Esophagus muscularis mucosa (tissue), 4 donors: ENCODE data around the gene REPS2. TPM values are rescaled to one million over a fixed set of nuclear protein-coding genes. Genes with fewer than 3 reads are reported as not detected.

Source experiments
- DNase-seq: peaks from one replicate; pipeline ENCODE4 v3.0.0-alpha.2; 2017; ENCODE audit errors: extremely low spot score
- H3K27ac ChIP-seq, 4 donors: fragments of 200-600 bp; sonication (generic); replicated peaks in 1 of 4; 1 replicate in 3 of 4; 2 replicates in 1 of 4; pipeline ENCODE4 v1.5.1; 2016 to 2019; ENCODE audit warnings: mild to moderate bottlenecking in 1 of 4
- H3K27me3 ChIP-seq, 4 donors: fragments of 200-600 bp; sonication (generic); one replicate each; pipeline versions ENCODE4 v1.5.1 to v1.6.0; 2016 to 2019
- H3K36me3 ChIP-seq, 4 donors: fragments of 200-600 bp; sonication (generic); one replicate each; pipeline ENCODE4 v1.5.1; 2016 to 2019
- H3K4me1 ChIP-seq, 4 donors: fragments of 200-600 bp; sonication (generic); one replicate each; pipeline ENCODE4 v1.5.1; 2016 to 2019
- H3K4me3 ChIP-seq, 4 donors: fragments of 200-600 bp; sonication (generic); 1 replicate in 2 of 4; 2 replicates in 2 of 4; pipeline ENCODE4 v1.5.1; 2016 to 2019; ENCODE audit warnings: mild to moderate bottlenecking in 4 of 4, moderate library complexity in 1 of 4
- H3K9me3 ChIP-seq, 4 donors: fragments of 200-600 bp; sonication (generic); 1 replicate in 3 of 4; 2 replicates in 1 of 4; pipeline ENCODE4 v1.5.1; 2016 to 2019
- EP300 ChIP-seq: sonication (generic); formaldehyde crosslinking; IDR thresholded peaks from one replicate; pipeline ENCODE4 v1.6.1; 2017; ENCODE audit warnings: antibody characterized with exemption
- POLR2A ChIP-seq: fragments of 450-650 bp; IDR thresholded peaks from one replicate; pipeline ENCODE4 v1.6.1; 2017; ENCODE audit warnings: antibody characterized with exemption, moderate library complexity, mild to moderate bottlenecking, low read depth
- POLR2AphosphoS5 ChIP-seq, 2 donors: sonication (generic); formaldehyde crosslinking; IDR thresholded peaks; one replicate each; pipeline ENCODE4 v1.6.1; 2017; ENCODE audit warnings: antibody characterized with exemption in 2 of 2
- WGBS: methylation state at CpG from one replicate; pipeline ENCODE4 v1.1.5; 2018; 5-methylcytosine and 5-hydroxymethylcytosine counted together
- intact Hi-C: fragments of 100-400 bp; cut with DNase I; formaldehyde crosslinking; loops from one replicate; pipeline ENCODE4 v1.15.1; 2023
- total RNA-seq, 4 donors: library from RNA; depleted of rRNA; stranded (reverse); fragments of >200 nt; gene quantifications; one replicate each; pipeline versions ENCODE4 v1.1.0 to v1.2.1, GENCODE V29; 2016
- TF ChIP-seq, protein P1 (sequence below), 3 experiments: fragments of 200-600 bp in 2 of 3; fragments of 450-650 bp in 1 of 3; sonication (generic) in 2 of 3; IDR thresholded peaks; one replicate each; pipeline ENCODE4 v1.5.1; 2017 to 2019; ENCODE audit warnings: antibody characterized with exemption in 3 of 3, mild to moderate bottlenecking in 2 of 3, moderate library complexity in 1 of 3

REPS2 gene
- total RNA-seq, 4 donors from 2014 or later: 26.4 to 49.0 (median 33.2) TPM

DNA sequence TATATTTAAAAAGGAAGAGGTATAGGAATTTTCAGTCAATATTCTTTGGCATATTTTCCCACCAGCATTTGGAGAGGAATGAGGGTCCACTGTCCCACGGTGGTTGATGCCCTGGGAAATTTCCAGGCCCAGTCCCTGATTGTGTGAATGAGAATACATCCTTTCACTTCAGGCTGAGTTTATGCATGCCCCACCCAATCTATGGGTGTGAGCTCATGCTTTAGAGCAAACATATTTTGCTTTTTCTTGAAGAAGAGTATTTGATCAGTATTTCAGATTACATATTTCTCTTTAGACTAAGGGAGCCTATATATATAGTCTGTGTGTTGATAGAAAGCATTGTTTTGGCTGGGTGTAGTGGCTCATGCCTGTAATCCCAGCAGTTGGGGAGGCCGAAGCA, 77.2 kb downstream of the REPS2 start:
- 74% methylated on average over 2 of the region's 2 CpGs for WGBS
- no peaks in the 10 kb centered on the region for H3K27me3 ChIP-seq
- TF ChIP-seq EP300 (no peak), POLR2A (no peak), POLR2AphosphoS5 (IDR thresholded peaks at IDR 0.05) (no peak)
- TF ChIP-seq, protein P1, sequence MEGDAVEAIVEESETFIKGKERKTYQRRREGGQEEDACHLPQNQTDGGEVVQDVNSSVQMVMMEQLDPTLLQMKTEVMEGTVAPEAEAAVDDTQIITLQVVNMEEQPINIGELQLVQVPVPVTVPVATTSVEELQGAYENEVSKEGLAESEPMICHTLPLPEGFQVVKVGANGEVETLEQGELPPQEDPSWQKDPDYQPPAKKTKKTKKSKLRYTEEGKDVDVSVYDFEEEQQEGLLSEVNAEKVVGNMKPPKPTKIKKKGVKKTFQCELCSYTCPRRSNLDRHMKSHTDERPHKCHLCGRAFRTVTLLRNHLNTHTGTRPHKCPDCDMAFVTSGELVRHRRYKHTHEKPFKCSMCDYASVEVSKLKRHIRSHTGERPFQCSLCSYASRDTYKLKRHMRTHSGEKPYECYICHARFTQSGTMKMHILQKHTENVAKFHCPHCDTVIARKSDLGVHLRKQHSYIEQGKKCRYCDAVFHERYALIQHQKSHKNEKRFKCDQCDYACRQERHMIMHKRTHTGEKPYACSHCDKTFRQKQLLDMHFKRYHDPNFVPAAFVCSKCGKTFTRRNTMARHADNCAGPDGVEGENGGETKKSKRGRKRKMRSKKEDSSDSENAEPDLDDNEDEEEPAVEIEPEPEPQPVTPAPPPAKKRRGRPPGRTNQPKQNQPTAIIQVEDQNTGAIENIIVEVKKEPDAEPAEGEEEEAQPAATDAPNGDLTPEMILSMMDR (IDR thresholded peaks at IDR 0.05): no peak
- H3K4me3 ChIP-seq: no peak overlapping the region
- H3K9me3 ChIP-seq: no peaks in the 10 kb centered on the region
- no peaks in the 10 kb centered on the region for H3K36me3 ChIP-seq
- intact Hi-C loops: no loop called here
- peaks cover 0 to 51% (median 9%) of the 10 kb centered on the region in 4 donors for H3K4me1 ChIP-seq
- no peak for DNase-seq
- H3K27ac ChIP-seq: no peak overlapping the region

- intact Hi-C loops: no loop called here
- Histone ChIP-seq H3K9me3 (no peaks in the 10 kb centered on the region), H3K36me3 (no peaks in the 10 kb centered on the region), H3K27me3 (peaks cover 0 to 4% (median 0%) of the 10 kb centered on the region in 4 donors), H3K4me1 (peaks cover 0 to 61% (median 18%) of the 10 kb centered on the region in 4 donors), H3K27ac (no peak overlapping the region), H3K4me3 (no peak overlapping the region)
- DNase-seq: no peak
- WGBS: 62% methylated on average over 11 of the region's 11 CpGs
- no peak for TF ChIP-seq POLR2AphosphoS5 (IDR thresholded peaks at IDR 0.05)
- TF ChIP-seq, protein P1 (IDR thresholded peaks at IDR 0.05): no peak
- TF ChIP-seq EP300: no peak
- no peak for TF ChIP-seq POLR2A
Observed at GRCh38 chrX:17024886-17025285, 78.4 kb downstream of the REPS2 start.

DNA sequence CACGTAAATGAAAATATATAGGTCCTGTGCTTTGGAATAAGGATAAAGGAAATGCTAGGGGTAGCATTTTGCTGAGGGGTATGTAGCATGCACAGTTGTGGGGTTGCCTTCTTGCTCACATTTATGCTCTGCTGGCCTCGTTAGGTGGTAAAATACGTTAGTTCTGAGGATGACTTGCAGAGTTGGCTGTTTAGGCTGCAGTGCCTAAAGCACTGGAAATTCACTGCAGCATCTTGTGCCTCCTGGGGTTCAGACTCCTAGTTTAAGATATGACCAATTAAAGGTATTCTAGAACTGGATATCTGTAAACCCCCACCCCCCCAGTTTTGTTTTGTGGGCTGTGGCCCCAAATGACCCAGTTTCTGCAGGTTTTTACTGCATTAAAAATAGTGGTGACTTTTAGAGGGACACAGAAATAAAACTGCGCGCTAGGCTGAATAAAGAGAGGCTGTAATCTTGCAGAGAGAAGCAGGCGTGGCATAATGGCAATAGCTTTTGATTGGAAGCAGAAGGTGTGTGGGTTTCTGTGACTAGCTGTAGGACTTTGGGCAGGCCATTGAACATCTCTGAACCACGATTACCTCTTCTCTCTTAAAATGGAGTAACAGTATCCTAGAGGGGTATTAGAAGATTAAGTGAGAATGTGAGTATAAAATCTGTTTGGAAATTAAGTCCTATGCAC, 79.3 kb downstream of the REPS2 start:
- intact Hi-C loops: no loop called here

DNA sequence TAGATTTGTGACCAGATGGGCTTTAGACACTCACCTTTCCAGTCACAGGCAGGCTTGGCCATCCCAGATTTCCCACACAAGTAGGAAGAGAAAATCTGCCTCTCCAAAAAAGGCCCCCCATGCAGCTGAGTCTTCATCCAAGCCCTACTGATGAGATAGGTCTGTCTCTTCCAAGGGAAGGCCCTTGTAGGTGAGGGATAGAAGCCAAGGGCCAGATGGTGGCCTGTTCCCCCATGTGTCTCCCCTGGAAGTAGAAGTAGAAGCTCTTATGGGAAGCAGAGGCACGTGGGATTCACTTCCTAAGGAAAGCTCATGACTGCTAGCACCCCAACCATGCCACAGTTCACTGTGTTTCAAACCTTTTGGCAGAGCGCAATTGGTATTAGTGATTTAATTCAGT, 81.5 kb downstream of the REPS2 start:
- H3K4me3 ChIP-seq: no peak overlapping the region
- intact Hi-C loops: no loop called here
- DNase-seq: no peak
- H3K36me3 ChIP-seq: no peaks in the 10 kb centered on the region
- peaks cover 0 to 4% (median 0%) of the 10 kb centered on the region in 4 donors for H3K27me3 ChIP-seq
- no peaks in the 10 kb centered on the region for H3K9me3 ChIP-seq
- H3K27ac ChIP-seq: peak overlapping the region; percentile 21 to 75 (median 68)
- TF ChIP-seq EP300: no peak
- no peak for TF ChIP-seq POLR2AphosphoS5 (IDR thresholded peaks at IDR 0.05)
- no peak for TF ChIP-seq POLR2A
- TF ChIP-seq, protein P1 (IDR thresholded peaks at IDR 0.05): no peak
- WGBS: 66% methylated on average over 2 of the region's 2 CpGs
- peaks cover 0 to 61% (median 36%) of the 10 kb centered on the region in 4 donors for H3K4me1 ChIP-seq

More for the DNA sequence above, 79.3 kb downstream of the REPS2 start:
- TF ChIP-seq EP300 (no peak), POLR2A (no peak), POLR2AphosphoS5 (IDR thresholded peaks at IDR 0.05) (no peak)
- TF ChIP-seq, protein P1 (IDR thresholded peaks at IDR 0.05): no peak
- no peaks in the 10 kb centered on the region for H3K9me3 ChIP-seq
- 77% methylated on average over 7 of the region's 7 CpGs for WGBS
- H3K4me1 ChIP-seq: peaks cover 0 to 61% (median 23%) of the 10 kb centered on the region in 4 donors
- no peak overlapping the region for H3K4me3 ChIP-seq
- peaks cover 0 to 4% (median 0%) of the 10 kb centered on the region in 4 donors for H3K27me3 ChIP-seq
- H3K36me3 ChIP-seq: no peaks in the 10 kb centered on the region
- no peak overlapping the region for H3K27ac ChIP-seq
- DNase-seq: no peak
